NCI-H1417 treated with DMSO at 0.1 percent for 48 hours (cell line): Measurements from ENCODE around the gene CLDN20.
"Not testable (repeated sequence)": the region's sequence is repeated elsewhere in the genome, so short reads cannot be mapped to it uniquely, and the experiment has no call there.

Experiments
- DNase-seq: peaks from one replicate; lab custom pipeline; 2025; lab: John Stamatoyannopoulos, UW

Gene CLDN20, protein sequence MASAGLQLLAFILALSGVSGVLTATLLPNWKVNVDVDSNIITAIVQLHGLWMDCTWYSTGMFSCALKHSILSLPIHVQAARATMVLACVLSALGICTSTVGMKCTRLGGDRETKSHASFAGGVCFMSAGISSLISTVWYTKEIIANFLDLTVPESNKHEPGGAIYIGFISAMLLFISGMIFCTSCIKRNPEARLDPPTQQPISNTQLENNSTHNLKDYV

DNA sequence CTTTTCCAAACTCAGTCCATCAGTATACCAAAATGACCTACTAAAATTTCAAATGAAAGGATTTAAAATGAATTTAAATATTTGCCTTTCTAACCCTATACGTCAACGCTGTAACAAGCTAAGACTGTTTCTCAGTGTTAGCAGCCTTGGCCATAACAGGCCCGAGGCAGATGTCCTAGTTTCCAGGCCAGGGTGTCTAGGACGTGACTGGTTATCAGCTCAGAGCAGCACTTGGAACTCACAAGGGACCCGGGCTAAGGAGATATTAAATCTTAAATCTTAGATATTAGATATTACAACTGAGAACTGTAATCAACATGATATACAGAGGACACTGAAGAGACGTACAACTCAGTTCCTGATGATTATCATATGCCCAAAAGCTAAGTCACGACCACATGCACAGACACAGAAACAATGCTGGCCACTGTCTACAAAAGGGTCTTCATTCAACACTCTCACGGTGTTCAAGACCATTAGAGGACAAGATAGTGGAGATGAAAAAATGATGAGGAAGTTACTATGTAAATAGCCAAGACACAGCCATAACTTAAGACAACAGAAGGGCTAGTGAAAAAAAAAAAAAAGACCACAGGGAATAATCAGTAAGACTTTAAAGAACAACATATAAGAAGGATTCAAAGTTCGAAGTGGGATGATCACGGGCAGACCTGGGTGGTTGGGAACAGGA, at the start of gene CLDN20:
Gene CLDN20 (plus strand): TSS at position 641 of the 691 bp plus-strand sequence. CDS start 11,707 bp downstream, outside the sequence.
- no peak for DNase-seq

DNA sequence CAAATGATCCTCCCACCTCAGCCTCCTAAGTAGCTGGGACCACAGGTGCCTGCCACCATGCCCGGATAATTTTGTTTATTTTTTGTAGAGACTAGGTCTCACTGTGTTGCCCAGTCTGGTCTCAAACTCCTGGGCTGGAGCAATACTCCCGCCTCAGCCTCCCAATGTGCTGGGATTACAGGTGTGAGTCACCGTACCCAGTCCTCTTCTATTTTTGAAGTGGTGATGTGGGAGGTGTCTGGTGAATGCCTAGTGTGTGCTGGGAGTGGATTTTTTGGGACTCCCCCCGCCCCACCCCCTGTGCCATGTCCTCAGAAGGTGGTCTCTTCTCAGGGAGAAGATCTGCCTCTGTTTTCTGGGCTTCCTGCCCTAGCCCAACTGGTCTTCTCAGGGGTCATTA, 47.9 kb upstream of the CLDN20 start:
- no peak for DNase-seq

DNA sequence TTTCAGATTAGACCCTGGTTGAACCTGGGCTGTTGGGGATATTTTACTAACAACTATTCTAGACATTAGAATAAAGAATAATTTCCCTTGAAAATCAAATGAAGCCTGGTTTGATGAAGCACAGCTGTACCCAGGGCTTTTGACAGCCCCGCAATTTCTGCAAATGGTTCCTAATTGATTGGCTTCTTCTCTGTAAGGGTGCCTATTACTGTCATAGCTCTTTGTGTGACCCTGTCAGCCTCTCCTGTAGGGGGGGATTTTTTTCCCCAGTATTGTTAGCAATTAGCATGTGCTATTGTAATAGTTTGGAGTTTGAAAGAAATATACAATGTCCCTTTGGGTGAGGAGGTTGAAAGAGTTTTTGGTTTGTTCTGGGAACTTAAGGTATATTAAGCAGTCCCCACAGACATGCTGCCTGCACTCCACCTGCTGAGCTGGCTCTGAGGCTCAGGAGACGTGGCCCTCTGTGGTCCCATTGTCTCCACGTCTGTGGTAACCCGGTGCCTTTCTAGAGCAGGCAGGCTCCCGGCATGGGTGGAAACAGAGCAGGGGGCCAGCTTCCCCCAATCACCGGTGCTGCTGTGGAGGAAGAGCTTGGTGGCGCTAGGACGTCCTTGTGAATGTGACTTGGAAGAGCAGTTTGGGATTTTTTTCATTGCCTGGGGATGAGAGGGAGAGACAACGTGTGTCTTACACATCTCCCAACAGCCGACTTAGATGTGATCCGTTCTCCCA, 47.3 kb upstream of the CLDN20 start:
- DNase-seq, result peak; percentile 90

DNA sequence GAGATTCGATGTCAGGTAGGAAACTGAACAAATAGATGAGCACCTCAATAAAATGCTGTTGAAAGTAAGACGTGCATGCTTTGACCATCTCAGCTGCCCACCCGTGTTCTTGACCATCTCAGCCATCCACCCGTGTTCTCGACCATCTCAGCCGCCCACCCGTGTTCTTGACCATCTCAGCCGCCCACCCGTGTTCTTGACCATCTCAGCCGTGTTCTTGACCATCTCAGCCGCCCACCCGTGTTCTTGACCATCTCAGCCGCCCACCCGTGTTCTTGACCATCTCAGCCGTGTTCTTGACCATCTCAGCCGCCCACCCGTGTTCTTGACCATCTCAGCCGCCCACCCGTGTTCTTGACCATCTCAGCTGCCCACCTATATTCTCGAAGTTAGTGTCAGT, 45.1 kb upstream of the CLDN20 start:
- DNase-seq, result not testable (repeated sequence)

DNA sequence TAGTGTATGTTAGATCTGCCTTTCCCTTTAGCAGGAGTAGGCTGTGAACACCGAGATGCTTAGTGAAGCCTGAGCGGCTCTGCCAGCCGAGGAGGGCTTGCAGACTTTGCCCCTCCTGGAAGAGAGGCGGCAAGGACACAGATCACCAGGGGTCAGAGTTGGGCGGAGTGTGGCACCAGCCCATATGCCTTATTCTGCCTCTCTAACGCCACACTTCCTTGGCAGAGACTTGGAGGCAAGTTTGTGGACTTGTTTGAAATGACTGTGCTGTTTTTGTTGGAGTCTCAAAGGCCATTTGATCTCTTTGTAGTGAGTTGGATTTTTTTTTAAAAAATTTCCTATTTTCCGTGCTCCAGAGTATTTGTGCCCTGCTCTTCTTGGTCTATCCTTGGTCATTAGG, 44.5 kb upstream of the CLDN20 start:
- DNase-seq, result no peak

DNA sequence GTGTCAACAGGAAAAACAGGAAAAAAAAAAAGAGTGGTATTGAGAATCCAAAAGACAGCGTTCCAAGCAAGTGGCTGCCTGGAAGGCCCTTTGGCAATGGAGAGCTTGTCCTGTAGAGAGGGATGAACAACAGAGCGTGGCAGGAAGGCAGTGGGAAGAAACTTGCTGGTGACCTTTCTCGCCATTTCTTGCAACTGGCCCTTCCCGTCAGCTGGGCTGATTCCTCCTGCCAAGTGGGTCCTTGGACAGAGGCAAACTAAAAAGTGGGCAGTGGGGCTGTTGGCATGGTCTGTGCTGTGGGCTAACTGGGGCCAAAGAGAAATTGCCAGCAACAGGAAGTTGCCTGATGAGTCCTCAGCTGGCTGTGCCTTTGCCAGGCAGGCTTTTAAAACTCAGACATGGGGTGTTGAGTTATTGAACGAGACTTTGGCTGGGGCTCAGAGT, 43.9 kb upstream of the CLDN20 start:
- DNase-seq, result no peak

DNA sequence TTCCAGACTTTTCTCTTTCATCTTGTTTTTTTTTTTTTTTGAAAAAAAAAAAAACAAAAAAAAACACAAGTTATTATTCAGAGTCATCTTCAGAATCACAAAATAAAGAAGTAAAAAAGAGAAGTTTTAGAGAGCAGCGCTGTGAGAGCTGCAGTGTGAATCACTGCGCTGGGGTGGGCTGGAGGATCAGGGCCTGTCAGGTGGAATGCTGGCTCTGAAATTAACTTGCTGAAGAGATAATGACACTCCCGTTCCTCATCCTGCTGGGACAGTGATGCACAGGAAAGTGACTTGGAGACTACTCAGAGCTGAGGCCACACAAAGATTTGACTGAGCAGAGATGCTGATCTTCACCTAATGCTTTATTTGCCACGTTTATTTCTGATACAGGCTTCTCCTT, 42.7 kb upstream of the CLDN20 start:
- DNase-seq, result no peak

DNA sequence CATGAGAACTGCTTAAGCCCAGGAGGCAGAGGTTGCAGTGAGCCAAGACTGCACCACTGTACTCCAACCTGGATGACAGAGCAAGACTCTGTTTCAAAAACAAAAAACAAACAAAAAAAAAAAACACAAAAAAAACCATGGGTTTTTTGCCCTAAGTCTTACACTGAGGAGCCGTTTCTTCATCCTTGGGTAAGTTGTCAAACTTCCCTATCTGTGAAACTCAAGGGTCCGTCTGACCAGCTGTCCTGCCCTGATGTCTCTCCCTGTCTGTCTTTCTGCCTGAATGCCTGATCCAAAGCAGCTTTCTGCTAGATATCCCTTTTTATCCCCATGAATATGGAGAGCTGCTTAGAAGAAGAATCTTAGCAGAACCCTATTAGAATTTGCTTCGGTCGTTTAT, 41.3 kb upstream of the CLDN20 start:
- DNase-seq, result no peak

DNA sequence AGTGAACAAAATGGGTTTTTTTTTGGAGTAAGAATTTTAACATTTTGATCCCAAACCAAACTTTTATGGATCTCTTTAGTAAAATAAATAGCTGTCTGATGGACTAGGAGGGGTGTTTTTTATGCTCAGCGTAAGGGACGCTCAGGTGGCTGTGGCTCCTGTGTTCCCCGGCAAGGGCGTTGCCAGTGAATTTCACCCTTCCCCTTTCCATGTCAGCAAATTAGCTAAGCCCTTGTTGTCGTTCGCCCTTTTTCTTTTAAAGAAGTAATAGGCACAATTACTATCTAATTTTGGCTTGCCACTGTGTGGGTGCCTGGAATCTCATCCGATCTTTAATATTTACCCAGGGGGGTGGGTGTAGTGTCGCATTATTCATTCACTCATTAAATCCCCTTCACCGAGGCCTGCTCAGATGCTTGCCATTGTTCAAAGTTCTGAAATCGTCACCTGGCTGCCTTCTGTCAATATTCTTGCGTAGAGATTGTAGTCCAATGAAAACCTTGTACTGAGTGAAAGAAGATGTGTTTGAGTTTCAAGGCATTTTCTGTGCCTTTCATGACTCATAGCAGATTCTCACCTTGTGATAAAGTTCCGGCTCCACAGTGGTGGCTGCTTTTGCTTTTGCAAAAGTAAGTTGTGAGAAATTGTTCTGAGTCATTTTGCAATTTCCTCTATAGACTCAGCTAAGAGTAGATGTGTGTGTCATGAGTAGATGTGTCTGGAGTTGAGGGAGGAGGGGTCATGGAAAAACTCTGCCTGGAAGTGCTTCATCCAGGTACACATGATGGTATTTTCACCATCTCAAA, 40.0 kb upstream of the CLDN20 start:
- DNase-seq, result no peak

DNA sequence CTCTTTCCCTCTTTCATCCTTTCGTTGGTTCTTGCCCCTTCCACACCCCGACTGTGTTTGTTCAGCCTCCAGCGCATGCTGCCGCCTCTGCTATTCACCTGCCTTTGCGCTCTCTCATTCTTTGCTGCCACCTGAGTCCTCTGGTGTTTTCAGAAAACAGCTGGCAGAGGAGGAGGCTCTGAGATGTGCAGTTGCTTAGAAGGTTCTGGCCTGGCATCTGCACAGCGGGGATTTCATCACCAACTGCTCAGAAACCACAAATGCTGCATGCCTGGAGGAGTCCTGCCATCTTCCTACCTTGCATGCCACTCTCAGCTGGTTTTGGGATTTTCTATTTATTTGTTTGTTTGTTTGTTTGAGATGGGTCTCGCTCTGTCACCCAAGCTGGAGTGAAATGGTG, 39.2 kb upstream of the CLDN20 start:
- DNase-seq, result no peak

DNA sequence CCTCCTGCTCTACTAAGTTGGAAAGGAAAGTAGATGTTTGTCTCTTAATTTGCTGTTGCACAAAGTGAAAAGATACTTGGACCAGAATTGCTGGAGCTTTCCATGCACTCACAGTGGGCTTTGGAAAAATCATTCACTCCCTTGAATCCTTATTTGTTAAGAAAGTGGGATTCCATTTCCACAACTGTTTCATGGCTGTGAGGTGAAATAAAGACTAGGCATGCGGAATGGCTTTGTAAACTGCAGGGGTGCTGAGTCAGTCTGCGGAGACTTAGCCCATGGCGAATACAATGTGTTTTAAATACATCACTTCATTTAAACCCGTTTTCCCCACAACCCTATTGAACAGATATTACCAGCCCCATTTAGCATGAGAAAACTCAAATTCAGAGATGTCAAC, 36.8 kb upstream of the CLDN20 start:
- DNase-seq, result no peak

DNA sequence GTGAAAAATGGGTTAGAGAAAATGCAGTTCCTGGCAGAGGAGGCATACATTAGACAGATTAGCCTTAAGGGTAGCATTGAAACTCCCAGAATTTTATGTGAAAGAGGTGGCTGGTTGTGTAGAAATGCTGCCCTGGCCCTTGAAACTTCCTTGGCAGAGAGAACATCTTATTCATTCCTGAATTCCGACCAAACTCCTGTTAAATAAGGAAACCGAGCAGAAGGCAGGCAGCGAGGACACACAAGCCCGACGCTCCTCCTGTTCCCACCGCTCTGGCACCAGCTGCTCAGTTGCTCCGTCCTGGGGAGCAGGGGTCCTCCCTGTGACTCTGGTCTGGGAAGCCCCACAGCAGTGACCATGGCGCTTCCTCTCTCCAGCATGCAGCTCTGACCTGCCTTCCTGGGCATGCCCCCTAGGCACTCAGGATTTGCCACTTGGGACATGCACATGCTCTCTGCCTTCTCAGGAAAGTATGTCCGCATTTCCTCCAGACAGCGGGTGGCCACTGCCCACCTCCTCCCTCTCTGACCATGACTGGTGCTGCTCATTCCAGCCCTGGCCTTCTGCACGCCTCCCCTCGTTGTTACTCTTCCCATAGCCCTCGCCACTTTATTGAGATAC, 35.2 kb upstream of the CLDN20 start:
- DNase-seq, result no peak

DNA sequence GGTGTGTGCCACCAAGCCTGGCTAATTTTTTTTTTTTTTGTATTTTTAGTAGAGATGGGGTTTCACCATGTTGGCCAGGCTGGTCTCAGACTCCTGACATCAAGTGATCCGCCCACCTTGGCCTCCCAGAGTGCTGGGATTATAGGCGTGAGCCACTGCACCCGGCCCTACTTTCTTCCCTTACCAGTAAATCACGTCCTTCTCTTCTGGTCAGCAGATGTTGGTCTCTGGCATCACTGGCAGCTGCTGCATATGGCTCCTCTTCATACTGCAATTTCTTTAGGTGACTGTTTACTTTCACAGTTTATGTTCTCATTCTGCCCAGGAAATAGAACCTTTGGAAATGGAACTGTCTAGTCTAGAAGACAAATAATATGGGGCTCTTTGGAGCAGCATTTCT, 32.8 kb upstream of the CLDN20 start:
- DNase-seq, result not testable (repeated sequence)

DNA sequence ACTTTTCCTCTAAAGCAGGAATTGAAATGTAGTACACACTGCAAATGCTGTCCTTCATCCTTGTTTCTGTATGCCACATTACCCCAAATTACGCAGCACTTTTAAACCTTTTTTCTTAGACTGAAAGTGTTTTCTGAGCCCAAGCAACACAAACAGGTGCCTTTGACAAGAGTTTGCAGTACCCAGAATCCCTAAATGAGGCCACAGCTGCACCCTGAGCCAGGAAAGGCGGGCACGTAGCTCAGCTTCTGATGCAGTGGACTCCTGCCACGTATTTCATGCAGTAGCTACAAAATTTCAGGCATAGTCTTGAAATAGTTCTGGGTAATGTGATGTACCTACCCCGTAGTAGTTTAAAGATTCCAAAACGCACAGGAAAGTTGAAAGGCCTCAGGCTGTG, 31.0 kb upstream of the CLDN20 start:
- DNase-seq, result no peak

DNA sequence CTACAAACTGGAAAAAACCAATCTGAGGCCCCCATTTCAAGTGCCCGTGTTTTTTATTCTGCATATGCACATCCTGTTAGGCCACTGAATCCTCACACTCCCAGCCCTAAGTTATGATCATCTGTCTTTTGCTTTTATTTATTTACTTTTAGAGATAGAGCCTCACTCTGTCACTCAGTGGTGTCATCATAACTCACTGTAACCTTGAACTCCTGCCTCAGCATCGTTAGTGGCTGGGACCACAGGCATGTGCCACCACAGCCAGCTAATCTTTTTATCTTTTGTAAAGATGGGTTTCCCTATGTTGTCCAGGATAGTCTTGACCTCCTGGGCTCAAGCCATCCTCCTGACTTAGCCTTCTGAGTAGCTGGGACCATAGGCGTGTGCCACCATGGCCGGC, 29.6 kb upstream of the CLDN20 start:
- DNase-seq, result no peak

DNA sequence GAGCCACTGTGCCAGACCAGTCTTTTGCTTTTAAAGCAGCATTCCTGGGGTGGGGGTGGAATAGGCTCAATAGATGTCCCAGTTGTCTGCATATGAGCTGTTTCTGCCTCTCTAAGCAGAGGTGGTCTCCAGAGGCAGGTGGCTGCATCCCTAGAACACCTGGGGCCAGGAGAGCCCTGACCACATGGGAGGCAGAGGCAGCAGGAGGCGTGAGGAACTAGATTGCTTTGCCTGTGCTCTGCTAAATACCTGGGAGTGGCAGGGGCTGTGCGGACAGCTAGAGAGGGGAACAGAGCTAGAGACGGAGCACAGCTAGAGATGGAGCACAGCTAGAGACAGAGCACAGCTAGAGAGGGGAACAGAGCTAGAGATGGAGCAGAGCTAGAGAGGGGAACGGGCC, 29.1 kb upstream of the CLDN20 start:
- no peak for DNase-seq

DNA sequence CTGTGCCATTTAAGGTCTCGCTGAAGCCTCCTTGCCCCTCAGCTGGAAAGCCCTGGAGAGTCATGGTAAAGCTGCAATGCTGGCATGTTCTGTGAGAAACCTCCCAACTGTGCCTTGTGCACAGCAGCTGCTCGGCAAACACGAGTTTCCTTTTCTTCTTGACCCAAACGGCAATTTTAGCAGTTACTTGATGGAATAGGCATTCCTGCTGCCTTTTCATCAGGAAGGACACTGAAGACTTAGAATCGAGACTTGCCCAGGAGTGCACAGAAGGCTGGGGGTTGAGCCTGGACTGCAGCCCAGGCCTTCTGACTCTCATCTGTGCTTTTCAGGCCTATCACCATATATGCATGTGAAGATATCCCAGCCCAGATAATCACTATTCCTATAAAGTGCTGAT, 28.7 kb upstream of the CLDN20 start:
- no peak for DNase-seq

DNA sequence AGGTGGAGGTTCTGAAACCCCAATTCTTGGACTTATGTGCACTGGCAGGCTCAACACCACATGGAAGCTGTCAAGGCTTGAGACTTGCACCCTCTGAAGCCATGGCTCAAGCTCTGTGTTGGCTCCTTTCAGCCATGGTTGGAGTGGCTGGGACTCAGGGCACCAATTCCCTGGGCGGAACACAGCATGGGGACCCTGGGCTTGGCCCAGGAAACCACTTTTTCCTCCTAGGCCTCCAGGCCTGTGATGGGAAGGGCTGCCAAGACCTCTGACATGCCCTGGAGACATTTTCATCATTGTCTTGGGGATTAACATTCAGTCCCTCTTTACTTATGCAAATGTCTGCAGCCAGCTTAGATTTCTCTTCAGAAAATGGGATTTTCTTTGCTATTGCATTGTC, 26.2 kb upstream of the CLDN20 start:
- DNase-seq, result no peak

DNA sequence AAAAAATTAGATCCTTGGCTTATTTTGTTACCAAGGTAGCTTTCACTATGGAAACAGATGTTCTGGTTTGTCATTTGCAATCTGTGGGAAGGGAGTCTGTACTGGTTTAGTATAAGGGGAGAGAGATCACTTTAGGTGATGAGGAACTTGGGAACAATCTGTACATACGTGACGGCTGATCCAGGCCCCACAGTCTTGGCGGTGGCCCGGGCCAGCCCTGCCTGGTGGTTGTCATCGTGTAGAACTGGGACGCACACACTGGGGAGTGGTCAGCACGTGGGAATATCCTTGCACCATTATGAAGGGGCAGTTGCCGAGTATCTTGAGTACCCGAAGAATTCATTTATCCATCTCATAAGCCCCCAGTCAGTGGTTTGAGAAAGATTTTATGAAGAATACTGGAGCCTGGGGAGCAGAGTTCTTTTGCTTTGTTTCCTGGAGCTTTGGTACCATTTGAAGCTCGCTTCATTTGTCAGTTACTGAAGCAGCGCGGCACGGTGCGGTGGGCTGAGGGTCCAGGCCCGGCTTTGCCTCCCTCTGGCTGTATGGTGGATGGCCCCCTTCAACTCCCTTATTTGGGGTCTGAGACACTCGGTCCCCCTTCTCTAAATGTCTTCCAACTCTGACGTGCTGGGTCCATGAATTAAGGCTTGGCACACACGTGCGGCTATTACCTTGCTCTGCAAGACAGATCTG, 22.8 kb upstream of the CLDN20 start:
- DNase-seq, result no peak

DNA sequence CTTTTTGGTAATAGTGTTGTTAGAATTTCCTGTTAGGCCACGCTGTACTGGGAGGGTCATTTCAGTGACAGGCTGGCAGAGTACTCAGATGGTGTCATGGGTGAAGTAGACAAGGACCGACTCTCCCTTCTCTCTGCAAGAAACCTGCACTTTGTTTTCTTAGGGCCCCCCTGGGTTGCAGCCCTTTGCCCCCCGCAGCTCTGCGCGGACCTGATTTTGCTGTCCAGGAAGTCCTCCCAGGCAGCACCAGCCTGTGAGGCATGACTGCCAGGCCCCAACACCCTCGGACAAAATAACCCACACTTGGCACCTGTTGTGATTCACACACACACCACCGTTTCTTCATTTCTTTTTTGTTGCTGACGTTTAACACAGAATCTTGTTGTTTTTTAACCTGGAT, 21.8 kb upstream of the CLDN20 start:
- no peak for DNase-seq

DNA sequence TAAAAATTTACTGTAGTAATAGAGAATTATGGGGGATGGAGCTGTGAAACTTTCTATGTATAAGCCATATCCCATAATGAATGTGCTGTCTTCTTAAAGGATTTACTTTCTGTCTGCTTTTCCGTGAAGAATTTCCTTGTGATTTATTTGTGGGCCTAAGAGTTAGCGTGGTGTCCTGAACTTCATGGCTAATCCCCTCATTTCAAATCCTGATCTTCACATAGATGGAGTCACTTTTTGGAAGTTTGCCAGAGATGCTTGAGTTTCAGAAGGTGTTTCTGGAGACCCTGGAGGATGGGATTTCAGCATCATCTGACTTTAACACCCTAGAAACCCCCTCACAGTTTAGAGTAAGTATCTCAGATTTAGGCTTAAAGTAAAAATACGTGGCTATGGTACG, 19.4 kb upstream of the CLDN20 start:
- DNase-seq, result no peak
